Fibroblast of the aortic adventitia (primary cell): ENCODE results near the gene IL16. TPM values are rescaled to one million over a fixed set of nuclear protein-coding genes. Genes with fewer than 3 reads are reported as not detected.
"Not testable (repeated sequence)": the region's sequence is repeated elsewhere in the genome, so short reads cannot be mapped to it uniquely, and the experiment has no call there.

Experiments
- DNase-seq: peaks from one replicate; pipeline ENCODE4 v3.0.0-alpha.2; 2010; ENCODE audit warnings: low read depth
- H3K4me3 ChIP-seq: 2 replicates; pipeline ENCODE4 v1.5.1; 2011; ENCODE audit warnings: low read depth, mild to moderate bottlenecking, control low read depth, low read length, moderate library complexity
- total RNA-seq: library from RNA; depleted of rRNA; stranded (reverse); fragments of >200 nt; gene quantifications from 2 replicates; pipeline ENCODE4 v1.2.3, GENCODE V29; 2012; ENCODE audit warnings: low replicate concordance
- TF ChIP-seq, protein P1 (sequence below): IDR thresholded peaks from 2 replicates; pipeline ENCODE4 v1.5.1; 2011; ENCODE audit warnings: mild to moderate bottlenecking, low read length, control low read depth, inconsistent platforms; ENCODE audit not compliant: insufficient read depth

IL16 gene
- total RNA-seq, 1 donor: 1.4 TPM

DNA sequence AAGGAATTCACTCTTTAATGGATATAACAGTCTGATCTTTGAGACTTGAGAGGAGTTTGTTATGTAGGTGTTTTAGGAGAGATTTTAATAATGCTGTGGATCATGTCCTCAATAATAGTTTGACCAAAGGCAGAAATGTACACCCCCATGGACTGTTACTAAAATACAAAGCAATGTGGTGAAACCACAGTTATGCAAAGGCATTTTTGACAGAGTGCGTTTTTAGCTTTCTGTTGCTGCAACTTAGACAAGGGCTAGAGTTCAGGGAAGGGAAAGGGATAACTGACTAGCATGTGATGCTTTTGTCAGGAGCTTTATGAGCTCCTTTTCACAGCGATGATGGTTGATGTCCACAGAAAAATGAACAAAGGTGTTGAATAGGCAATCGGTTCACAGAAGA, 130.8 kb downstream of the IL16 start:
- TF ChIP-seq, protein P1, sequence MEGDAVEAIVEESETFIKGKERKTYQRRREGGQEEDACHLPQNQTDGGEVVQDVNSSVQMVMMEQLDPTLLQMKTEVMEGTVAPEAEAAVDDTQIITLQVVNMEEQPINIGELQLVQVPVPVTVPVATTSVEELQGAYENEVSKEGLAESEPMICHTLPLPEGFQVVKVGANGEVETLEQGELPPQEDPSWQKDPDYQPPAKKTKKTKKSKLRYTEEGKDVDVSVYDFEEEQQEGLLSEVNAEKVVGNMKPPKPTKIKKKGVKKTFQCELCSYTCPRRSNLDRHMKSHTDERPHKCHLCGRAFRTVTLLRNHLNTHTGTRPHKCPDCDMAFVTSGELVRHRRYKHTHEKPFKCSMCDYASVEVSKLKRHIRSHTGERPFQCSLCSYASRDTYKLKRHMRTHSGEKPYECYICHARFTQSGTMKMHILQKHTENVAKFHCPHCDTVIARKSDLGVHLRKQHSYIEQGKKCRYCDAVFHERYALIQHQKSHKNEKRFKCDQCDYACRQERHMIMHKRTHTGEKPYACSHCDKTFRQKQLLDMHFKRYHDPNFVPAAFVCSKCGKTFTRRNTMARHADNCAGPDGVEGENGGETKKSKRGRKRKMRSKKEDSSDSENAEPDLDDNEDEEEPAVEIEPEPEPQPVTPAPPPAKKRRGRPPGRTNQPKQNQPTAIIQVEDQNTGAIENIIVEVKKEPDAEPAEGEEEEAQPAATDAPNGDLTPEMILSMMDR: no peak
- peak; percentile 84 for DNase-seq
- no peak overlapping the region for H3K4me3 ChIP-seq

DNA sequence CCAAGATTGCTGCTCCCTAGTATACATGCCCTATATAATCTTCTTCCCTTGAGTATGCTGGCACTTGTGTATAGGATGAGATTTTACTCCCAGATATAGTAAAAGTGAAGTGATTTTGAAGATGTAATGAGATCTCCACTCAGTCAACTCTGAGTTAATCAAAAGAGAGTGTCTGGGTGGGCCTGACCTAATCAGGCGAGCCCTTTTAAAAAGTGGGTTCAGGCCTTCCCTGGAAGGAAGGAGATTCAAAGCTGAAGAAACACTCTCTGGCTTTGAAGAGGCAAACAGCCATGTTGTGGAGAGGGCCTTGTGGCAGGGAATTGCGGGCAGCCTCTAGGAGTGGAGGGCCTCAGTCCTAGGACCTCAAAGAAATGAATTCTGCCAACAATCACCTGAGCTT, 132.8 kb downstream of the IL16 start:
- H3K4me3 ChIP-seq: no peak overlapping the region
- TF ChIP-seq, protein P1: no peak
- DNase-seq: no peak

DNA sequence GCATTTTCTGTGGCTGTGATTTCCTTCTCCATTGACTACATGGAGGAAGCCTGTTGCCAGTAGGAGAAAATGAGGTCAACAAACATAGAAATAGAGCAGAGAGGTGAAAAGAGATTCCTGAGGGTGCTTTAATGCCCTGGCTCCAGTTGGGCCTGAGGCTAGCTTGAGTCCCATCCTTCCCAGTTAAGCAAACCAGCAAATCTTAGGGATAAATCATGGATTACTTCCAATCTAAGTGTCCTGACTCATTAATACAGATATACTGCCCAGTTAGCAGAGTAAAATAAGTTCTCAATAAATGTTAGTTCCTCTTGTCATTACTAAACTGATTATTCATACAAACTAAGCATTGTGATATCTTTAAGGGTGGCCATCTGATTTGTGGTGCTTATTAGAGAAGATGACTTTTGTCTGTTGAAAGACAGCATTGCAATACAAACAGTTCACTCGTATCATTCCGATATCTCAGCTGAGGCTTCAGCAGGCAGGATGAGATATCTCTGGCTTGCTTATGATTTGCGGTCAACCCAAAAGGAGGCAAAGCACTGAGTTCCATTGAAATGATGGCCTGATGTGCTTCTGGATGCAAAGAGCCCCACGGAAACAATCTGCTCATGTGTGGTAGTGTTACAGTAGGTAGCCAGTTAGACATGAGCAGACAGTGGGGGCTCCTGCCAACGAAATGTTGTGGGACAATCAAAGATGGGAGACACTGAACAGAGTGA, 133.8 kb downstream of the IL16 start:
- H3K4me3 ChIP-seq: no peak overlapping the region
- TF ChIP-seq, protein P1: no peak
- DNase-seq: no peak

DNA sequence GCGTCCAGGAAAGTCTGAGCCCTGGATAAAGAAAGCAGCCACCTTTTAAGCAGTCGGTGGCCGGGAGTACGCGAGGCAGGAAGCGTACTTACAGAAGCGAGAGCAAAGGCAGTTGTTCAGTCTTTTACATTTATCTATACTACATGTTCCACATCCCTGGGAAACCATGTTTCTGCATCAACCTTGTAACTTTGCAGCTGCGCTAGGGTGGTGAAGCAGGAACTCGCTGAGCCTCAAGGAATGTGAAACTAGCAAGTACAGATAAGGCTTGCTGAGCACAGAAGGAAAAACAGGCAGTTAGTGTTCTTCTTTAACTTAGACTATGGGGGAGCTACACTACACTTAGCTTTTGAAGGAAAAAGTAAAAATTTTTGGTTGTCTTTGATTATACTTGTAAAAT, 134.5 kb downstream of the IL16 start:
- peak; percentile 62 for DNase-seq
- not testable (repeated sequence) for H3K4me3 ChIP-seq

DNA sequence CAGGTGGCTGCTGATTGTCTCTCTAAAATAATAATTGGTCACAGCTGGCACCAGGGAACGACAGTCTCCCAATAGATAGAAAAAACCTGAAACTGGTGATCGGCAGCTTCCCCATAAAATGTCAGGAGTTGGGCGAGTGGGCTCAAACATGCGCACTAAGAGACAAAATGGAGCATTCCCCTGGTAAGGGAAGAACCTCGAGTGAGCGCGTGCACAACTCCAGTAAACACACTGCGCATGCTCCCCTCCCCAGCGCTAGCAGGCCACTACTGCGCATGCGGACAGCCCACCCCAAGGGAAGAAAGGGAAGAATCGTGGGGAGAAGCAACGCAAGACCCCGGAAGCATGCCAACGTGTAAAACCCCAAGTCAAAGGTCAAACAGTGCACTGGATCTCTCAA, 134.9 kb downstream of the IL16 start:
- no peak for DNase-seq
- H3K4me3 ChIP-seq: no peak overlapping the region
- TF ChIP-seq, protein P1: no peak

DNA sequence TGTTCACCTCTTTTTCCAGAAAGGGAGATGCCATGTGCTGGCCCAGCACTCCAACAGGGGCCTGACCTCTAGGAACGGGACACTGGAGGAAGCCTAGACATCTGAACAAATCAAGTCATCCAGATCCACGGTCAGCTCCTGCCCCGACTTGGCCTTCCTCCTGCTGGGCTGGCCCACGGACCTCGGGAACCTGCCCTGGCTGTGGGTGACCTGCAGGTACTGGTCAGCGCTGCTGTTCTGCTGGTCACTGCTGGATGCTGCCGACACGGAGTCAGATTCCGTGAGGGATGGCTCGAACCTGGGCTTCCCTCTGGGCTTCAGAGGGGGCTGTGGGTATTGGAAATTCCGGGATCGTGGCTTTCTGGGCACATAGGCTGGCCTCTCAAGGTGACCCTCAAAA, 135.6 kb downstream of the IL16 start:
- no peak for DNase-seq
- TF ChIP-seq, protein P1: no peak
- no peak overlapping the region for H3K4me3 ChIP-seq

DNA sequence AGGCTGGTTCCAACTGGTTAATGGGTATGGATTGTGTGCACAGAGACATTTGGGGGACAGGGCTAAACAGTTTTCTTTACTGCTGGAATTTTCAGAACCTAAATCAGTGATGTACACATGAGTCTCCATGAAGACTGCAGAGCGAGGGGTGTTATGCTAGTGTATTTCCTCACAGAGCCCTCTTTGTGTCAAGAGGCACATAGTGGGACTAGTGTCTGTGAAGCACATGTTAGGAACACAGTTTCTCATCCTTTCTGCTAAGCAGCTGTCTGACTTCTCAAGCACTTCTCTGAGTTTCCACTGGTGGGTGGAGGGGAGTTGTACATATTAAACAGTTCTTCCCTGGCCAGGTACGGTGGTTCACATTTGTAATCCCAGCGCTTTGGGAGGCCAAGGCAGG, 136.7 kb downstream of the IL16 start:
- TF ChIP-seq, protein P1: no peak
- DNase-seq: no peak
- H3K4me3 ChIP-seq: no peak overlapping the region
